HG03469 (cell line): Measurements from ENCODE around the gene IMPG1.

Experiments used
- ATAC-seq: cut with Tn5 transposase; IDR thresholded peaks from one replicate; pipeline ENCODE4 v1.9.1; 2021; ENCODE audit warnings: mild to moderate bottlenecking, moderate library complexity, moderate number of reproducible peaks; ENCODE audit not compliant: unreplicated experiment

IMPG1 gene

GRCh38 chr6:75896526-75896925 is 175.9 kb downstream of the IMPG1 start:
- no peak for ATAC-seq

GRCh38 chr6:75893776-75894152 is 178.7 kb downstream of the IMPG1 start:
- ATAC-seq, result no peak

- peak; percentile 85 for ATAC-seq
These were observed 179.2 kb downstream of the IMPG1 start for GRCh38 chr6:75893058-75893775.

- no peak for ATAC-seq
These were observed 180.1 kb downstream of the IMPG1 start for GRCh38 chr6:75892384-75892783.

- ATAC-seq, result no peak
These were observed 187.6 kb downstream of the IMPG1 start for GRCh38 chr6:75884822-75885221.

- ATAC-seq, result no peak
These were observed 189.7 kb downstream of the IMPG1 start for GRCh38 chr6:75882734-75883133.

GRCh38 chr6:75880305-75880704 is 192.2 kb downstream of the IMPG1 start:
- no peak for ATAC-seq

GRCh38 chr6:75876152-75876551 is 196.3 kb downstream of the IMPG1 start:
- no peak for ATAC-seq

GRCh38 chr6:75874224-75874623 is 198.2 kb downstream of the IMPG1 start:
- ATAC-seq, result no peak
